Stomach (tissue), 4 donors: Measurements from ENCODE around the gene TEX9.

ENCODE experiments used
- EP300 ChIP-seq: sonication (generic); formaldehyde crosslinking; IDR thresholded peaks from one replicate; pipeline ENCODE4 v1.6.1; 2017; ENCODE audit warnings: antibody characterized with exemption
- POLR2AphosphoS5 ChIP-seq, 3 donors: sonication (generic); formaldehyde crosslinking; IDR thresholded peaks; one replicate each; pipeline ENCODE4 v1.6.1; 2016; ENCODE audit warnings: antibody characterized with exemption in 3 of 3
- TF ChIP-seq, protein P1 (sequence below), 7 experiments: fragments of 450-650 bp in 4 of 7; fragments of 200-600 bp in 3 of 7; sonication (generic) in 3 of 7; IDR thresholded peaks; one replicate each; pipeline ENCODE4 v1.5.1; 2016 to 2019; ENCODE audit warnings: antibody characterized with exemption in 7 of 7, control low read depth in 2 of 7, mild to moderate bottlenecking in 1 of 7

DNA sequence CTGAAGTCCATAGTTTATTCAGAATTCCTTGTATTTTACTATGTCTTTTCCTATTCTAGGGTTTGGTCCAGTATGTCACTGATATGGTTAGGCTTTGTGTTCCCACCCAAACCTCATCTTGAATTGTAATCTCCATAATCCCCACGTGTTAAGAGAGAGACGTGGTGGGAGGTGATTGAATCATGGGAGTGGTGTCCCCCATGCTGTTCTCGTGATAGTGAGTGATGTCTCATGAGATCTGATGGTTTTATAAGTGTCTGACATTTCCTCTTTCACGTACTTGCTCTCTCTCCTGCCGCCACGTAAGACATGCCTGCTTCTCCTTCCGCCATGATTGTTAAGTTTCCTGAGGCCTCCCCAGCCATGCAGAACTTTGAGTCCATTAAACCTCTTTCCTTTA is 6.6 kb upstream of the TEX9 start:
- TF ChIP-seq, protein P1, sequence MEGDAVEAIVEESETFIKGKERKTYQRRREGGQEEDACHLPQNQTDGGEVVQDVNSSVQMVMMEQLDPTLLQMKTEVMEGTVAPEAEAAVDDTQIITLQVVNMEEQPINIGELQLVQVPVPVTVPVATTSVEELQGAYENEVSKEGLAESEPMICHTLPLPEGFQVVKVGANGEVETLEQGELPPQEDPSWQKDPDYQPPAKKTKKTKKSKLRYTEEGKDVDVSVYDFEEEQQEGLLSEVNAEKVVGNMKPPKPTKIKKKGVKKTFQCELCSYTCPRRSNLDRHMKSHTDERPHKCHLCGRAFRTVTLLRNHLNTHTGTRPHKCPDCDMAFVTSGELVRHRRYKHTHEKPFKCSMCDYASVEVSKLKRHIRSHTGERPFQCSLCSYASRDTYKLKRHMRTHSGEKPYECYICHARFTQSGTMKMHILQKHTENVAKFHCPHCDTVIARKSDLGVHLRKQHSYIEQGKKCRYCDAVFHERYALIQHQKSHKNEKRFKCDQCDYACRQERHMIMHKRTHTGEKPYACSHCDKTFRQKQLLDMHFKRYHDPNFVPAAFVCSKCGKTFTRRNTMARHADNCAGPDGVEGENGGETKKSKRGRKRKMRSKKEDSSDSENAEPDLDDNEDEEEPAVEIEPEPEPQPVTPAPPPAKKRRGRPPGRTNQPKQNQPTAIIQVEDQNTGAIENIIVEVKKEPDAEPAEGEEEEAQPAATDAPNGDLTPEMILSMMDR (IDR thresholded peaks at IDR 0.05), result no peak
- no peak for TF ChIP-seq EP300
- no peak for TF ChIP-seq POLR2AphosphoS5 (IDR thresholded peaks at IDR 0.05)
